Epithelial cell of prostate (primary cell): ENCODE measurements around the gene SCN4A.
"Not testable (repeated sequence)": the region's sequence is repeated elsewhere in the genome, so short reads cannot be mapped to it uniquely, and the experiment has no call there.

ENCODE experiments used
- DNase-seq: peaks from one replicate; pipeline ENCODE4 v3.0.0-alpha.2; 2011; ENCODE audit warnings: low read depth, low spot score
- H3K27ac ChIP-seq: fragments of 450-650 bp; 2 replicates; pipeline ENCODE4 v1.5.1; 2017; ENCODE audit warnings: mild to moderate bottlenecking

SCN4A gene

DNA sequence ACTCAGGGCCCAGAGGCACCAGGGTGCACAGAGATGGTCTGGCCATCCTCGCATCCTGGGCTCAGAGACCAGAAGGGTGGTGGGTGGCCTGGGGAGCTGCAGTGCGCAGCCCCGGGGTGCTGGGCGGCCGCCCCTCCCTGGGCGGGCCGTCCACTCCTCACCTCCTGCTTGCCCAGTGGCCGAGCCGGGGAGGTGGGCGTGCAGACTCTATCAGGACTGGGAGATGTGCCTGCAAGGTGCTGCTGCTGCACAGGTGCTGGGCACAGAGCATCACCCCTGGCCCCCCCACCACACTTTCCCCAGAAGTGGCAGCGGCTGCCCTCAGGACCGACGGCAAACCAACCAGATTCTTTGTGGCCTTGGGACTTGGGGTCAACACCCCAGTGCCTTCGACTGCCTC is at the start of gene SCN4A:
Gene SCN4A (minus strand): TSS at position 123 of the 400 bp plus-strand sequence. CDS start 77 bp downstream, at position 46.
- DNase-seq = no peak
- H3K27ac ChIP-seq = no peak within 1 kb of the TSS

GRCh38 chr17:64020056-64020766 is 47.5 kb upstream of the SCN4A start, which contains the start of gene ICAM2:
Gene ICAM2, minus strand, starts transcription at chr17:64020633. Its CDS starts 13,942 bp downstream, at chr17:64006691.
- no peak for DNase-seq

GRCh38 chr17:64019551-64019961 is 46.8 kb upstream of the SCN4A start:
- H3K27ac ChIP-seq, DNase-seq: not testable (repeated sequence)

More at GRCh38 chr17:64020056-64020766, 47.5 kb upstream of the SCN4A start, which contains the start of gene ICAM2:
- no peak within 1 kb of the TSS for H3K27ac ChIP-seq

- H3K27ac ChIP-seq = no peak overlapping the region
- DNase-seq = no peak
Measured at GRCh38 chr17:64017381-64017980, 44.8 kb upstream of the SCN4A start.

GRCh38 chr17:64016974-64017373 is 44.3 kb upstream of the SCN4A start:
- DNase-seq = no peak
- H3K27ac ChIP-seq = no peak overlapping the region

DNA sequence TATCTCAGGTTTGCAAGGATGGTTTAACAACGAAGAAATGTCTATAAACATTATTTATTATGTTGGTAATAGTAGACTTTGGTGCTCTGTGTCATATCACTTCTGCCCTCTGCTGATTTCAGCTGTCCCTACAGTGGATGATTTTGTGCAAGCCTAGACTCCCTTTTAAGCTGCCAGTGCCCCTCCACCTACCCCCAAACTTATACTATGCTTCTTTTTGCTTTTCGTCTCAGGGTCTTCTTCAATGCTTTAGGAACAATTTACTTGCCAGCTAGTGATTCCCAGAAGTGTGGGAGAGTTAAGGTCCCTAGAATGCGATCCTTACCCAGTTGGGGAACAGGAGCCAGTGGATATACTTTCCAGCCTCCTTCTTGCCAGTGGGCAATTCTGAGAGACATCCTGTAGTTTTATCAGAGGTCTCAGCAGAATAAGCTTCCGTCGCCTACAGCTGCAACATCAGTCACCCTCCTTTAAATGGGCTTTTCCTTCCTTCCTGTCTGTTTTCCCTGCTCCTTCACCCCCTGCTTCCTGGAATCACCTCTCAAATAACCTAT is 43.6 kb upstream of the SCN4A start:
- no peak for DNase-seq
- no peak overlapping the region for H3K27ac ChIP-seq

DNA sequence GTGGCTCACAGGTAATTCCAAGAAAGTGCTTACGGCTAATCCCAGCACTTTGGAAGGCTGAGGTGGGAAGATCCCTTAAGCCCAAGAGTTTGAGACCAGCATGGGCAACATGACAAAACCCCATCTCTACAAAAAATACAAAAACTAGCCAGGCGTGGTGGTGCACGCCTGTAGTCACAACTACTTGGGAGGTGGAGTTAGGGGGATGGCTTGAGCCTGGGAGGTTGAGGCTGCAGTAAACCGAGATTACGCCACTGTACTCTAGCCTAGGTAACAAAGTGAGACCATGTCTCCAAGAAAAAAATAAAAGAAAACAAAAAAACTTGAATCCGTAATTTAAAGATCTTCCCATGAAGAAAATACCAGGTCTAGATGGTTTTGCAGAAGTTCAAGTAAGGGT is 42.7 kb upstream of the SCN4A start:
- no peak for DNase-seq
- H3K27ac ChIP-seq = no peak overlapping the region

GRCh38 chr17:64009571-64010402 is 37.1 kb upstream of the SCN4A start:
- H3K27ac ChIP-seq = peak overlapping the region; percentile 43
- DNase-seq = no peak

DNA sequence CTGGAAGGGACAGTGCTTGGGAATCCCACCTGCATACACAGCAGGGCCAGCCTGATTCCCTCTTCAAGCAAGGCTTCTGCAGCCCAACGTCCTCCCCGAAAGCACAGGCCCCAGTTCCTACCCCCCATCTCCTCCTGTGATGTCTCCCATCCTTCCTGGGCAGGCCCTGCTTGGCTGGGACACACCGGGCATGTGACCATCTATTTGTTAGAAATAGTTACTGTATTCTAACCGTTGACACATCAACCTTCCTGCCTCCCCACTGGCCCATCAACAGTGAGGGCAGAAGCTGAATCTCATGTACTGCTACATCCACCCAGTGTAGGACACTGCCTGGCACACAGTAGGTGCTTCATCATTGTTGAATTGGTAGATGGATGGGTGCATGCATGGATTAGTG is 36.1 kb upstream of the SCN4A start:
- H3K27ac ChIP-seq = peak overlapping the region; percentile 43
- DNase-seq = no peak

- no peak for DNase-seq
- H3K27ac ChIP-seq = no peak overlapping the region
Measured at GRCh38 chr17:64008346-64008745, 35.6 kb upstream of the SCN4A start.

DNA sequence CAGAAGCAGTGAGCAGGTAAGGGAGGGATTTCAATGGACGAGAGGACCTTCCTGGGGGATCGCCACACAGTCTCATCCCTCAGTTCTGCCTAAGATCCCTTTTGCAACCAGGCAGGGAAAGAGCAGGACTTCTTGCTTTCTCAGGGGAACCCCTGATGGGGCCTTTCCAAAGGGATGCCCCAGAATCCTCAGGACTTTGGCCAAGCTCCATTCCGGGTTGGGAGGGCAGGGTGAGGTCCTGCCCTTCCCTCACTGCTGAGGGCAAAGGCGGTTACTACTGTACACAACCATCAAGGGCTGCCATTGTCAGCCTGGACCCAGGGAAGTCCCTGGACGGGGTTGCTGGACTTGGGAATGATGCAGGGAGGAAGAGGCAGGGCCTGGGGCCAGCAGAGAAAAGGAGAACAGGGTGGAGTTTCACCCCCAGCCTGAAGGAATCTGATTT is 35.1 kb upstream of the SCN4A start:
- no peak for DNase-seq
- no peak overlapping the region for H3K27ac ChIP-seq

GRCh38 chr17:64007089-64007837 is 34.5 kb upstream of the SCN4A start:
- not testable (repeated sequence) for H3K27ac ChIP-seq, DNase-seq

GRCh38 chr17:64006361-64007088 is 33.8 kb upstream of the SCN4A start:
- H3K27ac ChIP-seq = no peak overlapping the region
- no peak for DNase-seq

DNA sequence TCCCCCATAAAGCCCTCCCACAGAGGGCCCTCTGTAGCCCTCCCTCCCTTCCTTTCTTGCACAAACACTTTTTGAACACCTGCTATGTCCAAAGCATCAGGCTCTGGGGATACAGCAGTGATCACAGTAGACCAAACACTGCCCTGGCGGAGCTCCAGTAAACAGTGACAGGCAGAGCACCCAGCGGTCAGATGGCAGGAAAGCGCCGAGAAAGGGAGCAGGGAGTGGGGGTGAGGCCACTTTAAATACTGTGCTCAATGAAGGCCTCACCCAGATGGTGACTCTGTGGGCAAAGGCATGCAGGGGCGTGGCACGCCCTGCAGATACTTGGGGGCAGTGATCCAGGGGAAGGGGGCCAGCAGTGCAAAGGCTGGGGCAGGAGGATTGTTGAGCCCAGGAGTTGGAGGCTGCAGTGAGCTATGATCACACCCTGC is 33.0 kb upstream of the SCN4A start:
- no peak overlapping the region for H3K27ac ChIP-seq
- no peak for DNase-seq

DNA sequence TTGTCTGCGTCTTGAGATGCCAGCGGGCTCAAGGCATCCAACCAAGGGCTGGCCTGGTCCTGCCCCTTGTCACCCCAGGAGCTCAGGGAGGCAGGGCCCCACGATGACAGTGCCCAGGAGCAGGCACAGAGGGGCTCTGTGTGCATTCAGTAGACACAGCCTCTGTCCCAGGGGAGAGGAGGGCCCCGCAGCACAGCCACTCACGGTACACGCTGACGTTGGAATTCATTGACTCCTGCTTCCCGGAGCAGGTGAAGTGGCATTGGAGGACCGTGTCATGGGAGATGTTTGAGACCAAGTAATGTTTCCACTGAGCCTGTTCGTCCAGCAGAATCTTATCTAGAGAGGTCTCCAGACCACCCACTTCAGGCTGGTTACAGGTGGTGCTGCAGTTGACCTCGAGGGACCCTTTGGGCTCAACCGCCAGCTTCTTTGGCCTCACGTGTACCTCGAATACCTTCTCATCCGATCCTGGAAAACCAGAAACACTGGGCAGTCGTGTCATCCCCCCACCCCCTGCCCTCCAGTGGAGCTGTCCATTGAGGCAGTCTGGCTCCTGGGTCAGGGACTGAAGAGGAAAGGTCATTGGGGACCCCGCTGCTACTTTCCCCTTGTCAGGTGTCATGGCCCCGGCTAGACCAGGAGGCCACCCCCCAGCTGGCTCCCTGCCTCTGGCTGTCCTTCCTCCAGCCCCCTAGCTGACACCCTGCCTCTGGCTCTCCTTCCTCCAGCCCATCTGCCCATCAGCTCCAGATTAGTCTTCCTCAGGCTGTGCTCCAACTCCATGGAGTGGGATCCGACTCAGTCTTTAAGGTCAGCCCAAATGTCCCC is 32.4 kb upstream of the SCN4A start:
- H3K27ac ChIP-seq = no peak overlapping the region

DNA sequence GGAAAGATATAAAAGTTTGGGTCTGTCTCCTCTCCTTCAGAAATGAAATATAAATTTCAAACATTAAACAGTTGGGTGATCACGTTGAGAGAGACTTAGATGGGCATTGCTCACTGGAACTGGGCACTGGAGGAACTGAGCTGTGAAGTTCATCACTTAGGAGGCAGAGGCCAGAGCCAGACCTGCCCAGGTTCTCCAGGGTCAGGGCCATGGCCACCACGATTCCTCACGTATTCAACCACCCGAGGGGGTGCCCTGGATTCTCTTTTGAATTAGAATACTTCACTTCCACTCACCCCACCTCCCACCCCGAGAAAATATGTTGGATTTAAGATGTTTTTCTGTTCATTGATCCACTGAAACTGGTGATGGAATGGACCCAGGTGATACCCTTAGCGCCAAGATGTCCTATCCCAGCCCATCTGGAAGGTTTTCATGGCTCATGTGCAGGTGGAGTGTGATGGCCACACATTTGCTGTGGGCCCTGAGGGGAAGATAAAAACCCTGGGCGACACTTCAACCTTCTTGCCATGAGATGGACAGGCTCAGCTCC is 31.6 kb upstream of the SCN4A start:
- DNase-seq = no peak
- H3K27ac ChIP-seq = no peak overlapping the region

More for the DNA sequence above, 32.4 kb upstream of the SCN4A start:
- no peak for DNase-seq

DNA sequence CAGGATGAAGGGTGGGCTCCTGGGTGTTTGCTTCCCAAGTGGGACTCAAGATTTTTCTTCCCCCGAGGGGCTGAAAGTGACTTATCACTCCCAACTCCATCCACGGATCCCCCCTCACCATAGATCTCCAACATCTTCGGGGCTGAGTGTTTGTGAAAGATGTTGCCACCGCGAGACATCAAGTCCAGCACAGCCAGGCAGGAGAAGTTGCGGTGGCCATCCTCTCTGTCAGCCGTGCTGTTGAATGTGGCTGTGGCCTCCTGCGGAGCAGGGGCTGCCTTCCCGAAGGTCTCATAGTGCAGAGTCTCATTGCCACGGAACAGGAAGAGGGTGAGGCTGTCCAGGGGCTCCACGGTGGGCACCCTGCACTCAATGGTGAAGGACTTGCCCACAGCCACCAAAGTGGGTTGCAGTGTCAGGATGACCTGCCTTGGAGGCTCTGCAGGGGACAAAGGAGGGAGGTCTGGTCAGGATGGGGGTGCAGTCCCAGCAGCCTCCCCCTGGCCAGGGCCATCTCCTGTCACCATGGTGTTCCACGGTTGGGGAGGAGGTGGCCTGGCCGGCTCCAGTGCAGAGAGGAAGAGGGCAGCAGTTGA is 30.9 kb upstream of the SCN4A start:
- no peak for DNase-seq
- no peak overlapping the region for H3K27ac ChIP-seq
